Brain microvascular endothelial cell (primary cell): ENCODE measurements around the gene THEM4.

Experiments used
- DNase-seq: peaks from one replicate; pipeline ENCODE4 v3.0.0-alpha.2; 2020
- H3K27ac ChIP-seq: fragments of 250-450 bp; sonication (Bioruptor Pico); 2 replicates; pipeline ENCODE4 v1.5.1; 2020; ENCODE audit warnings: mild to moderate bottlenecking, moderate library complexity
- H3K27me3 ChIP-seq: fragments of 250-450 bp; sonication (Bioruptor Pico); replicated peaks from 2 replicates; pipeline ENCODE4 v1.5.1; 2020; ENCODE audit warnings: mild to moderate bottlenecking
- H3K36me3 ChIP-seq: fragments of 250-450 bp; sonication (Bioruptor Pico); replicated peaks from 2 replicates; pipeline ENCODE4 v1.5.1; 2020; ENCODE audit warnings: mild to moderate bottlenecking
- H3K4me3 ChIP-seq: 2 replicates; pipeline ENCODE4 v1.5.1; 2011; ENCODE audit warnings: low read depth, mild to moderate bottlenecking, control low read depth, low read length, moderate library complexity
- in situ Hi-C: cut with HindIII; loops from 2 replicates; pipeline ENCODE4 v1.10.0; 2017; ENCODE audit warnings: low sequenced_read_pairs, low pct_ligation_motif_present
- TF ChIP-seq, protein P1 (sequence below): IDR thresholded peaks from 2 replicates; pipeline ENCODE4 v1.5.1; 2011; ENCODE audit warnings: low read depth, mild to moderate bottlenecking, moderate library complexity, low read length, control low read depth, inconsistent platforms; ENCODE audit errors: missing control alignments

Gene THEM4

DNA sequence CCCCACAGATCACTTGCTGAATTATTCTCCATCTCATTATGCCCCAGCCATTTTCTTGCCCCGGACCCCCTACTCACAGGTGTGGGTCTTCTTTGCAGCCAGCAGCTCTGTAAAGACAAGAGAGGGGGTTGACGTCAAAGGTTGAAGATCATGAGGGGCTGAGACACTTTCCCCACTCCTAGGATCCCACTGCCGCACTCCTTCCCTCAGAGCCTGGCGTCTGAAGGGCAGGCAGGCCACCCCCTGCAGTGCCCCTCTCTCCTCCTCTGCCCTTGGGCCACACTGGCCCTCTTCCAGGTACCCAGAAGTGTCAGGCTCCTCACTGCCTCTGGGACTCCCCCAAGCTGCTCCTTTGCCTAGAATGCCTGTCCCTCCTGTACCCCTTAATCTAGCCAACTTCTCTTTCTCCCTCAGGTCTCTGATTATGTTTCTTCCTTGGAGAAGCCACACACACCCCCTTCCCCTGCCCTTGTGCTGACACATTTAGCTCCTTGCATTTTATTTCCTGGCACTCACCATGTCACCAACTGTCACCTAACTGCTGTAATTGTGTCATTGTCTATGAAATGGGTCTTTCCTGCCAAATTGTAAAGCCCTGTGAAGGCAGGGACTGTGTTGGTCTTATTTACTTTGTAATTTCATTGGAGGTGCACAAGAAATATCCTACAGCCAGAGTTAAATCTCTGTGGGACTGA is 79.8 kb downstream of the THEM4 start:
- TF ChIP-seq, protein P1, sequence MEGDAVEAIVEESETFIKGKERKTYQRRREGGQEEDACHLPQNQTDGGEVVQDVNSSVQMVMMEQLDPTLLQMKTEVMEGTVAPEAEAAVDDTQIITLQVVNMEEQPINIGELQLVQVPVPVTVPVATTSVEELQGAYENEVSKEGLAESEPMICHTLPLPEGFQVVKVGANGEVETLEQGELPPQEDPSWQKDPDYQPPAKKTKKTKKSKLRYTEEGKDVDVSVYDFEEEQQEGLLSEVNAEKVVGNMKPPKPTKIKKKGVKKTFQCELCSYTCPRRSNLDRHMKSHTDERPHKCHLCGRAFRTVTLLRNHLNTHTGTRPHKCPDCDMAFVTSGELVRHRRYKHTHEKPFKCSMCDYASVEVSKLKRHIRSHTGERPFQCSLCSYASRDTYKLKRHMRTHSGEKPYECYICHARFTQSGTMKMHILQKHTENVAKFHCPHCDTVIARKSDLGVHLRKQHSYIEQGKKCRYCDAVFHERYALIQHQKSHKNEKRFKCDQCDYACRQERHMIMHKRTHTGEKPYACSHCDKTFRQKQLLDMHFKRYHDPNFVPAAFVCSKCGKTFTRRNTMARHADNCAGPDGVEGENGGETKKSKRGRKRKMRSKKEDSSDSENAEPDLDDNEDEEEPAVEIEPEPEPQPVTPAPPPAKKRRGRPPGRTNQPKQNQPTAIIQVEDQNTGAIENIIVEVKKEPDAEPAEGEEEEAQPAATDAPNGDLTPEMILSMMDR: no peak
- in situ Hi-C loops: no loop called here
- H3K27ac ChIP-seq: no peak overlapping the region
- no peaks in the 10 kb centered on the region for H3K36me3 ChIP-seq
- DNase-seq: no peak
- no peak overlapping the region for H3K4me3 ChIP-seq
- no peaks in the 10 kb centered on the region for H3K27me3 ChIP-seq

DNA sequence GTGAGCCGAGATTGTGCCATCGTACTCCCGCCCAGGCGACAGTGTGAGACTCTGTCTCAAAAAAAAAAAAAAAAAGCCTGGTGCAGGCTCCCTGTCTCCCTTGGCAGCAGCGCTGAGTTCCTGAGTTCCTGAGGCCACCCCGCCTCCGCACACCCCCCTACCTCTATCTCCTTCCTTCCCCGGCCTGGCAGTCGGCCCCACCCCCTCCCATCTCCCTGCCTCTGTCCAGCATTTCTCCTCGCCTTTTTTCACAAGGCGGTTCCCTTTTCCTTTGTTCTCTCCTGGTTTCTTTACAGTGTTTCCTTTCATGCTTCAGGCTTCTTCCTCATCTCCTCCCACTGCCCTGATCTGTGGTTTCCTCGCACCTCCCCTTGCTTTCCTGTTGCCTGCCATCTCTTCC is 80.4 kb downstream of the THEM4 start:
- in situ Hi-C loops: no loop called here
- Histone ChIP-seq H3K4me3 (no peak overlapping the region), H3K27me3 (no peaks in the 10 kb centered on the region), H3K27ac (no peak overlapping the region), H3K36me3 (no peaks in the 10 kb centered on the region)
- TF ChIP-seq, protein P1: no peak
- peak; percentile 12 for DNase-seq

DNA sequence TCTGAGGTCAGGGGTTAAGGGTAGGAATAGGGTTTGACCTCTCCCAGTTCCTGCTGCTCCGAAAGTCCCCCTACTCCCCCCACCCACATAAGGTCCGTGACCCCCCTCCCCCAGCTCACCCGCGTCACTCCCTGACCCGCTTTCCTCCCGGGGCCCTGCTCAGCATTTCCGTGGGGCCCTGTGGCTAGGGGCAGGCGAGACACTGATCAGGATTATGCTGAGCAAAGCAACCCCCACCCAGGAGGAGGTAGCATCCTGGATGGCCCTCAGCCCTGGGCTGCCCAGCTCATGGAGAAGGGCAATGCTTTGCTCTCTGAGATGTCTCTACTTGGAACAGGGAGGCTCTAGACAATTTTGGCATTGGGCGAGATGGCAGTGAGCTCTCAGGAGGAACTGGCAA is 81.5 kb downstream of the THEM4 start:
- no peaks in the 10 kb centered on the region for H3K36me3 ChIP-seq
- no peak for DNase-seq
- TF ChIP-seq, protein P1: no peak
- no peak overlapping the region for H3K4me3 ChIP-seq
- no peak overlapping the region for H3K27ac ChIP-seq
- peaks cover 4% of the 10 kb centered on the region for H3K27me3 ChIP-seq
- in situ Hi-C loops: no loop called here

DNA sequence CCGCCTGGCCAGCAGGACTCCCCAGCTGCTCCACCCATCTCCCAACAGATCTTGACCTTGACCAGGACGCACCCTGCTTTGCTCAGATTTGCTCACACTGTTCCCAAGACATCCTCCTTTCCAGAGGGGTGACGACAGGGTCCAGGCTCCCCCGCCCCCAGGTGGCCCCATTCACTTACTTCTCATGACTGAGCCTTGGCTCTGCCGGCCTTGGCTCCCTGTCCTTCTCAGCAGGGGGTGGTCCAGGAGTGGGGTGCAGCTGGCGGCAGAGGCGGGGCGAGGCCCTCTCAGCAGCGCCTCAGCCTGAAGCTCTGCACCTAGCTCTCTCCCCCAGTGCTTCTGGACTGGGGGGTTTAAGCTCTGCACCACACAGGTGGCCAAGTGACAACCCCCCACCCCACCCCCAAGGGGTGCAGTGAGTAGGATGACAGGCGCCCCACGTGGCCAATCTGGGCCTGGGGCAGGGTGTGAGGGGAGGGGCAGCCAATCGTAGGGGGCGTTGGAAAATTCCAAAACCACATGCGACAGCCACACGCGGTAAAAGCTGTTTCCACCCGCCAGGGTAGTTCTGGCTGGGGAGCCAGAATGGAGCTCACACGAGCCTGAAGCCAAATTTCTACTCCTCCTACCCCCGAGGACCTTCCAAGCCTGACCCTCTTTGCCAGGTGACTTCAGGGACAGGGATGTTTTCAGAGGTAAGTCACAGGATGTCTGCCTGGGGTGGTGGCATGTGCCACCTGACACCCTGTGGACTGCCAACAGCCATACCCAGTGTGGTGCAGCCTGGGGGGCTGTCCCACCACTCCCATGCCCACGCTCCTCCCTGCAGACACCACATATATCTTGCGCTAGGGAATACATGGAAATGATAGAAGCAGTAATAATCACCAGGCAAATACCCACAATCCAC is 83.3 kb downstream of the THEM4 start:
- Histone ChIP-seq H3K27ac (no peak overlapping the region), H3K27me3 (peaks cover 6% of the 10 kb centered on the region), H3K4me3 (no peak overlapping the region), H3K36me3 (no peaks in the 10 kb centered on the region)
- no peak for DNase-seq
- in situ Hi-C loops: no loop called here
- TF ChIP-seq, protein P1: no peak

DNA sequence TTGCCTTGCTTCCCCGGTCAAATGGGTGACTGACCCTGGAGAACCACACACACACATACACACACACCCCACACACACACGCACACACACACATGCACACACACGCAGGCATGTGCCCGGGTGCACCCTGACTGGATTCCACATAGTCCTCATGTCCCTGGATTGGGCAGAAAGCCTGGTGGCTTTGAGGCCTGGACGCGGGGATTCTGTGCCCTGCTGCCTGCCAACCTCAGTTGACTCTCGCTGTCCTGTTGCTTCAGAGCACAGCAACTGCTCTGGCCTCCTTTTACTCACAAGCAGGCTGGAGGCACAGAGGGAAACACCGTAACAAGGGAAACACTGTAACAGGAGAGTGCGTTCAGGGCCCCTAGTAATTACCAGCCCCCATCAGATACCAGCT is 84.1 kb downstream of the THEM4 start:
- TF ChIP-seq, protein P1: no peak
- in situ Hi-C loops: no loop called here
- H3K4me3 ChIP-seq: no peak overlapping the region

More for the DNA sequence above, 84.1 kb downstream of the THEM4 start:
- Histone ChIP-seq H3K36me3 (no peaks in the 10 kb centered on the region), H3K27ac (no peak overlapping the region), H3K27me3 (peaks cover 6% of the 10 kb centered on the region)
- DNase-seq: no peak
